ENCODE measurements around the gene KIAA1671.

GRCh38 chr22:25072406-25072805 is 119.9 kb downstream of the KIAA1671 start:
- TF ChIP-seq CTCF (IDR thresholded peaks at IDR 0.05 in 4 of 5, conservative IDR thresholded peaks at IDR 0.05 in 1 of 5) (no peak), POLR2A (IDR thresholded peaks at IDR 0.05) (no peak)
